ENCODE data around the gene COPS3.

Gene COPS3

GRCh38 chr17:17280613-17281549 lies at the start of gene COPS3:
COPS3 (minus strand) TSS chr17:17281246; CDS start chr17:17281186, 60 bp downstream.
- DNase-seq (ENCODE audit: low read depth in 1 of 2, low spot score in 1 of 2) = peak; percentile 92 to 94

GRCh38 chr17:17328251-17328650 lies 47.2 kb upstream of the COPS3 start:
- no peak for DNase-seq (ENCODE audit: low read depth in 1 of 2, low spot score in 1 of 2)

DNA sequence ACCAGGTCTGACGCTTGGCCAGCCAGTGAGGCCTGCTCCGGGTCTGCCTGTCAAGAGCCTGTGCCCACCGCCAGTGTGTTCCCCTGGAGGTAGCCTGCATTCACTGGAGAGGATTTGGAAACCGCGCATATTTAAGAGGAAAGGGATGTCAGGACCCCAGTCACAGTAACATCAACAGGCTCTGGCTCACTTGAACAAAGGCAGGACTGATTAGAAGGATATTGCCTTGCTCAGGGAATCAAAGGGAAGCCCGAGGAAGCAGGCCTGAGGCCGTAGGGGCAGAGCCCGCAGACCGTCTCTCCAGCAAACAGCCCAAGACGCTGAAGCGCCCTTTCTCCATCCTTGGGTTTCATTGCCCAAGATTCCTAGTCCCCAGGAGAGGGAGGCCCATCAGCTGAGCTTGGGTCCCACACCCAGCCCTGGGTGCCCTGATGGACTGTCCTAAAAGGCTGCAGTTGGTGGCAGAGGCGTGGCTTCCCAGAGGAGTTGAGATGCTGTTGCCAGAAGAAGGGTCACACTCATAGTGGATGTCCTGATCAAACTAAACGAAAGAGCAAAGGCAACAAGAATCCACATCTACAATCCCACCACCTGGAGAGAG lies 45.3 kb upstream of the COPS3 start:
- DNase-seq (ENCODE audit: low read depth in 1 of 2, low spot score in 1 of 2) = no peak

- no peak for DNase-seq (ENCODE audit: low read depth in 1 of 2, low spot score in 1 of 2)
Observed at GRCh38 chr17:17325816-17326215, 44.8 kb upstream of the COPS3 start.

- DNase-seq (ENCODE audit: low read depth in 1 of 2, low spot score in 1 of 2) = no peak
Observed at GRCh38 chr17:17325228-17325627, 44.2 kb upstream of the COPS3 start.

GRCh38 chr17:17324616-17325015 lies 43.6 kb upstream of the COPS3 start:
- DNase-seq (ENCODE audit: low read depth in 1 of 2, low spot score in 1 of 2) = no peak

DNA sequence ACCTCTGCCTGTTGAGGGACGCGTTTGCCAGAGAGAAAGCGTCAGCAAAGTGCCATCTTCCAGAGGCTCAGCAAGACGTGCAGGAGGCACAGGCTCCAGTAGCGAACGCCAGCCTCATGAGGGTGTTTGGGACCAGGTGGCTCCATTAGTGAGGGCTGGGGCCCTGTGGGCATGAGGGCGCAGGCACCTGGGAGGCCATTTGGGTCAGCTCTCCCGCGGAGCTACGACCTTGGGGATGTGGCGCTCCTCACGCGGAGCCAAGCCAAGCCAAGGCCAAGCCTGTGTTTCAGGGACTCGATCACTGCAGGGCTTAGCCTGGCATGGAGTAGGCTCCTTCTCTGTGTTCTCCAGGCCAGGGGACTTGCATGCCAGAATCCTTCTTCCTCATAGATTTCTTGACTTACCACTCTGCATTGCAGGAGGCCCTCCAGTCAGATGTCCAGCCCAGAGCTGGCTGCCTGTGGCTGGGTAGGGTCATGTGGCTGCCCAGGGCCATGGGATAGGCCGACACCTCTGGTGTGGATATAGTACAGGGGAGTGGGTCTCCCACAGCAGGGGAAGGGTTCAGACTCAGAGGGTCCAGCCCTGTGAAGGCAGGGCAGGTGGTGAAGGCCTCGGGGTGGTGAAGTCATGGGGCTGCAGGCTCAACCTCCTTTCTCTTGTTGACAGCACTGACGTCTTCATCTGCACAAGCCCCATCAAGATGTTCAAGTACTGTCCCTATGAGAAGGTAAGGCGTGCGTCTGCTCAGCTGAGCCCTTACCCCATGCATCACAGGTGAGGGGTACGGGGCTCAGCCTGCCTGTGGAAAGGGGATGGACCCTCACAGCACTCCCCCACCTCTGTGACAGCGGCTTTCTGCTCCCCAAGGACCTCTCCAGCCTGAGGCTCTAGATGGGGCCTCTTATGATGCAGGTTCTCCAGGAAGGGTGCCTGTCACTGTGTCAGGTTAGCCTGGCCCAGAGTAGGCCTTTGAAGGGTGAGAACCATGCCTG lies 41.8 kb upstream of the COPS3 start:
- no peak for DNase-seq (ENCODE audit: low read depth in 1 of 2, low spot score in 1 of 2)

GRCh38 chr17:17321356-17322025 lies 40.4 kb upstream of the COPS3 start:
- no peak for DNase-seq (ENCODE audit: low read depth in 1 of 2, low spot score in 1 of 2)

DNA sequence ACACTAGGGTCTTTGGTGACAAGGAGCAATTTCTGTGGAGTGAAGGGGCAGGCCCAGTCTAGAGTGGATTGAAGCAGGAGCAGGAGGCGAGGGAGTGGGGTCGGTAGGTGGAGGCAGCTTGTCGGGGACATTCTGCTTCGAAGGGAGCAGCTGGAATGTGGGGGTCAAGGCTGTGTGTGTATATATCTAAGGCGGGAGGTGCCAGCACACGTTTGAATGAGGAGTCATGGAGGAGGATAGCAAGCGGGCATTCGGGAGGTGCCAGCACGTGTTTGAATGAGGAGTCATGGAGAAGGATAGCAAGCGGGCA lies 39.8 kb upstream of the COPS3 start:
- no peak for DNase-seq (ENCODE audit: low read depth in 1 of 2, low spot score in 1 of 2)

DNA sequence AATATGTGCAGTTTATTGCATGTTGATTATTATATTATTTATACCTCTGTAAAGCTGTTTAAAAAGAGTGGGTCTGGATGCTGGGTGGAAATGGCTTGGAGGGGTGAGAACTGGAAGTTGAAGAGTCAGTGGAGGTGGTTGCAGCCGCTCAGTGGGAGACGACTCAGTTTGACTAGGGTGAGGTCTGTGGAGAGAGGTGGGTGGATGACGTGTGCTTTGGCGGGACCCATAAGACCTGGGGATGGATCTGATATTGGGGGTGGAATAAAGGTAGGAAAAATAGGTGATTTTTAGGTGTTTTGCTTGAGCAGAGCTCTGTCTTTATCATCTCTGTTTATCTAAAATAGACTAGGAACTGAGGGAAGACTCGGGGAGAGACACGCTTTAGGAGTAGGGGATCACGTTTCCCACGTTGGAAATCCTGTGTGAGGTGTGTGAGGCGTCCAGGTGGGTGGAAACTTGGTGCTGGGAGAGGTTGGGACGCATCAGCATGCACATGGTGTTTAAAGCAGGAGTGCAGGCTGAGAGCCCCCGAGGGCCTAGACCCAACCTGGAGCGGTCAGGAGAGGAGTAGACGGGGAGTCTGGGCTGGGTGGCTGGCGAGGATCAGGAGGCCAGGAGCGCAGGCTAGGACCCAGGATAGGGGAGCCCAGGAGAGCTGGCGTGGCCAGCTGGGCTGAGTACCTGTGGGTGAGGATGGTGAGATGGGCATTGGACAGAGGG lies 39.3 kb upstream of the COPS3 start:
- no peak for DNase-seq (ENCODE audit: low read depth in 1 of 2, low spot score in 1 of 2)

- no peak for DNase-seq (ENCODE audit: low read depth in 1 of 2, low spot score in 1 of 2)
Observed at GRCh38 chr17:17315142-17315821, 34.2 kb upstream of the COPS3 start.

DNA sequence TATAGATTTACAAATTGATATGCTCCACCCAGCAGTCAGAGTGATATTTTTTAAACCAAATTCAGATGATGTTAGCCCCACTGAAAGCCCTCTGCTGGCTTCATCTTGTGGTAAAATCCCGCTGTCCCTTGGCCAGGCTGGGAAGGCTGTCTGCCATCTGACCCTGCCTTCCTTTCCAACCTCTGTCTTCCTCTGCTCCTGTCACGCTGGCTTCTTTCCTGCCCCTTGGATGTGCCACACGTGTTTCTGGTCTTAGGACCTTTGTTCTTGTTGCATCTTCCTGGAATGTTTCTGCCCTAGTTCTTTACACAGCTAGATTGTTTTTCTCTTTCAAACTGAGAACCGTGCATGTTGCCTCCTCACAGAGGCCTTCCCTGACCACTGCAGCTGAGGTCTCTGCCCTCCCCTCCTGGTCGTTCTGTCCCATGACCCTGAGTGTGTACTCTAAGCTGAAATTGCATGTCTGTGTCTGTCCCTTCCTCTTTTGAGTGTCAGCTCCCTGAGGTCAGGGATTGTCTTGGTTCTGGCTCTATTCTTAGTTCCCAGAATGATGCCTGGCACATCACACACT lies 33.5 kb upstream of the COPS3 start:
- no peak for DNase-seq (ENCODE audit: low read depth in 1 of 2, low spot score in 1 of 2)

- DNase-seq (ENCODE audit: low read depth in 1 of 2, low spot score in 1 of 2) = peak; percentile 36 to 64
Observed at GRCh38 chr17:17313350-17313991, 32.4 kb upstream of the COPS3 start.

GRCh38 chr17:17309356-17309755 lies 28.3 kb upstream of the COPS3 start:
- no peak for DNase-seq (ENCODE audit: low read depth in 1 of 2, low spot score in 1 of 2)

GRCh38 chr17:17305281-17305801 lies 24.3 kb upstream of the COPS3 start:
- peak in 1 of 2 donors; percentile 28 for DNase-seq (ENCODE audit: low read depth in 1 of 2, low spot score in 1 of 2)

- peak in 1 of 2 donors; percentile 17 for DNase-seq (ENCODE audit: low read depth in 1 of 2, low spot score in 1 of 2)
Observed at GRCh38 chr17:17304521-17304985, 23.5 kb upstream of the COPS3 start.

- DNase-seq (ENCODE audit: low read depth in 1 of 2, low spot score in 1 of 2) = no peak
Observed at GRCh38 chr17:17303847-17304490, 22.9 kb upstream of the COPS3 start.

All from activated CD4-positive, alpha-beta T cell treated with anti-CD3 and anti-CD28 coated beads, Interleukin-2, amount 50 U/mL, for 24 hours (primary cell).